ENCODE results near the gene GRID2. TPM values are rescaled to one million over a fixed set of nuclear protein-coding genes. Genes with fewer than 3 reads are reported as not detected.

Gene GRID2
- not detected in 5 replicates for total RNA-seq (2022; extraction: Qiagen RNA extraction)

DNA sequence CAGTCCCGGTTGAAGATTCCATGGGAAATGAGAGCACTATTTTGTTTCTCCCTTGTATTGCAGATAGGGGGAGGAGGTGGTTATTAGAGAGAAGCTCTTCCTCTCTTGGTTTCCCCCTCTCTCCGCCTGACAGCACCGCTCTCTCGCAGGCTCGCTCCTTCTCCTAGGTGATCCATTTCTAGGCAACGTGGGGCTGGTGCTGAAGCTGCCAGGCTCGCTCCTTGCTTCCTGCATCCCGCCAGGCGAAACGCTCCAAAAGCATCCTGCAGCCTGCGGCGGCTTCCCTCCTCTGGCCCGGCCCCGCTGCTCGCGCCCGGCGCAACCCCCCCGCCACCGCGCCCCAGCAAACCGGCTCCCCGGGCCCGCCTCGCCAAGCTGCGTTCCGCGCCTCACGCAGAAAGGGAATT, at the start of gene GRID2:
Gene GRID2, plus strand, starts transcription at position 346 of the 407 bp plus-strand sequence.

Data from A549 treated with Mapracorat at 1 μM for 4 hours (cell line).